GM19372 (cell line): ENCODE results near the gene PIK3CD.
"Not testable (repeated sequence)": the region's sequence is repeated elsewhere in the genome, so short reads cannot be mapped to it uniquely, and the experiment has no call there.

Source experiments
- ATAC-seq: cut with Tn5 transposase; IDR thresholded peaks from one replicate; pipeline ENCODE4 v1.9.1; 2021; ENCODE audit warnings: mild to moderate bottlenecking, low read depth, moderate library complexity; ENCODE audit not compliant: unreplicated experiment

The PIK3CD gene

GRCh38 chr1:9730096-9730901 lies 78.8 kb downstream of the PIK3CD start:
- ATAC-seq: no peak

GRCh38 chr1:9731051-9731537 lies 79.6 kb downstream of the PIK3CD start:
- ATAC-seq: no peak

GRCh38 chr1:9731561-9731960 lies 80.0 kb downstream of the PIK3CD start:
- no peak for ATAC-seq

DNA sequence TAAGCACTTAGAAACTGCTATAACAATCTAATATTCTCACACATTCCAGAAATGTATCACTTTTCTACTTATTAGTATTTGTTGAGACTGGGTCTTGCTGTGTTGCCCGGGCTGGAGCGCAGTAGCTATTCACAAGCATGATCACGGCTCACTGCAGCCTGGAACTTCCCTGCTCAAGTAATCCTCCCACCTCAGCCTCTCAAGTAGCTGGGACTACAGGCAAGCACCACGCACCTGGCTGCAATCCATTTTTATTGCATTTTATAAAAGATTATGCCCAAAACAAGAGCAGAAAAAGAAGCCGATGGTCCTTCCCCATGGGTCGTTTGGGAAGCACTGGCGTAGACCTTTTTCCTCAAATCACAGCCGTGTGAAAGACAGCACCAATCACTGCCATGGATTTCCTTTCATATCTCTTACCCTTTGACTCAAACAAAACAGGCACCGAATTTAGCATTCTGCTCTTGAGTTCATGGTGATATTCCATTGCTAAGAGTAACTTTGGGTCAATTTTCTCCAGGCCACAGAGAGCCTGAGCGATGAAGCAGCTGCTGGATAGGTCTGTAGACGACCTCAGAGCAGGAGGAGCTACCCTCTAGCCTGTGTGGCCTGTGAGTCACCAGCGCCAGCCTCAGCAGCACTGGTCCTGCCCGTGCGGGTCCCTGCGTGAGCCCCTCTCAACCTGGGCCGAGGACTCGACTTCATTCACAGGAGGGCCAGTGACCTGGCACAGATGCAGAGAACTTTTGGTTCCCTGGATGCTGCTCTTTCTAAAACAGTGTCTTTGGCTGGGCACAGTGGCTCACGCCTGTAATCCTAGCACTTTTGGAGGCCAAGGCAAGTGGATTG lies 80.8 kb downstream of the PIK3CD start:
- ATAC-seq: no peak

GRCh38 chr1:9733160-9733789 lies 81.7 kb downstream of the PIK3CD start:
- ATAC-seq: no peak

- ATAC-seq: no peak
Measured at GRCh38 chr1:9735800-9736199, 84.3 kb downstream of the PIK3CD start.

- no peak for ATAC-seq
Measured at GRCh38 chr1:9736241-9736640, 84.7 kb downstream of the PIK3CD start.

GRCh38 chr1:9737057-9737456 lies 85.5 kb downstream of the PIK3CD start:
- ATAC-seq: no peak

GRCh38 chr1:9737671-9738070 lies 86.1 kb downstream of the PIK3CD start:
- no peak for ATAC-seq

DNA sequence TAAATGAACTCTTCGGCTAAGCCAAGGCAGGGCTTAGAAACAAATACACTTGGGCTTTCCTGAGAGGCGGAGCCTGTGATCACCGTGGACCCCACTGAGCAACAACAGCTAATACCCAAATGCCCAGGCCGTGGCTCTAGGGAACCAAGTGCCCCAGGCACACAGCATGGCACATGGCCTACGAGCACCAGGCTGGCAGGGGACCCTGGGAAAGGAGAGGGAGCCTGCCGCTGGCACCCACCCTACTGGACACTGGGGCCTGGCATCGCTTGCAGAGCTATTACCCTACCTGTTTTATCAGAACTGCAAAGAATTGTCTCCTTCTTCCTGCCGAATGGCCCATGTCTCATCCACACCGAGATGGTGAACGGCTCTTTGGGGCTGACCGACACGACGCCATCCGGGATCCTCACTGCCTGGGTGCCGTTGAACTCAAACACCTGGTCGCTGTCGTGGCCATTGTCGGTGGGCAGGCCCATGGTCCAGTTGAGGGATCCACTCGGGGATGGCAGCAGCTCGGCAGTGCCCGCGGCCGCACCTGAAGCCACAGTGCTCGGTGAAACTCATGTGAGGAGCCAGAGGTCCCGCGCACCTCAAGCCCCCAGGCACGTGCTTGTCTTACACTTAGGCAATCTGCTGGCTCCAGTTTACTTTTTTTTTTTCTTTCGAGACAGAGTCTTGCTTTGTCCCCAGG lies 92.7 kb downstream of the PIK3CD start:
- ATAC-seq: no peak

DNA sequence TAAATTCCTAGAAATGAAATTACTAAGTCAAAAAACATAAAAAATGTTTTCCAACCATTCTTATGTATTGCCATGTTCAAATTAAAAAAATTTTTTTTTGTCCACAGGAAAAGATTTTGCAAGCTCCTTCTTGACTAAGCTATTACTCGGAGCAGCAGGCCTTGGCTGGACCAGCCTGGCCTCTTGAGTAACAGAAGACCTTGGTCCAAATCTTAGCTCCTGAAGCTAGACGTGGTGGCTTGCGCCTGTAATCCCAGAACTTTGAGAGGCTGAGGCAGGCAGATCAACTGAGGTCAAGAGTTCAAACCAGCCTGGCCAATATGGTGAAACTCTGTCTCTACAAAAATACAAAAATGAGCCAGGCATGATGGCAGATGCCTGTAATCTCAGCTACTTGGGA lies 94.7 kb downstream of the PIK3CD start:
- no peak for ATAC-seq

GRCh38 chr1:9746651-9747050 lies 95.1 kb downstream of the PIK3CD start:
- no peak for ATAC-seq

- ATAC-seq: not testable (repeated sequence)
Measured at GRCh38 chr1:9748391-9748790, 96.9 kb downstream of the PIK3CD start.

DNA sequence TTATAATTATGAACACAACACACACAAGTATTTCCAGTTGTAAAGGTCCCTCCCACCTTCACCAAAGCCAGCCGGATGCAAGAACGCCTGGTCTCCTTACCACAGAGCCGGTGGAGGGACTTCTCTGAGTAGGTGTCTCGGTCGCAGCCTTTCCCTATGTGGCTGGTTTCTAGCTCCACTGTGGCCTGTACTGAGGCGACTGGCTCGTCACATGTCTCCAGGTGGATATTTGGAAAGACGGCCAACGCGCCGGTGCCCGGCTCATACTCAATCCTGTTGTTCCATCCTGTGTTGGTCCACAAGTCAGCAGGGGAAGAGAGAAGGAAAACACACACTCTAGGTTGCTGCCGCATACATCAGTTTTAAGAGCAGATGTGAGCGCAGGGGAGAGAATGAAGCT lies 97.8 kb downstream of the PIK3CD start:
- ATAC-seq: no peak

GRCh38 chr1:9751971-9752370 lies 100.4 kb downstream of the PIK3CD start:
- no peak for ATAC-seq

GRCh38 chr1:9753121-9753531 lies 101.6 kb downstream of the PIK3CD start:
- no peak for ATAC-seq

DNA sequence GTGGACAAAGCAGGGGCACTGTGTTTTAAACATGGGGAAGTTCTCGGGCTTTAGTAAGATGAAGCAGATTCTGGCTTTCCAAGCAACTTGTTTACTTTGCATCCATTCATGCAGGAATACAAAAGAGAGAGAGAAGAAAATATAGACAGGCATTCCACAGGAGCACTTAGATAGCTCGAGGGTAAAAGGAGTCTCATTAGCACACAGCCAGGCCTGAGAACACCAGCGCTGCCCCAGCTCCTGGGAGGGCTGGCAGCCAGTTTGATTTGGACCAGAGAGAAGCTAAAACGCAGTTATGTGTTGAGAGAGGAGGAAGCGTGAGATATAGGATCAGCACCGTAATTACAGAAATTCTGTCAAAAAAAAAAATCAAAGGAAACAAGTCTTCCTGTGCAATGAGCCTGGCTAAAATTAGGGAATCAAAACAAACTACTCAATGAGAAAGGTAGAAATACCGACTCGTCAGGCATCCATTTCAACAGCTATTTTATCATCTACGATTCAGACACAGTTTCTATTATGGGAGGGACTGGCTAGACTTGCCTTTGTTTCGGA lies 104.0 kb downstream of the PIK3CD start:
- no peak for ATAC-seq

GRCh38 chr1:9758559-9759121 lies 107.1 kb downstream of the PIK3CD start:
- no peak for ATAC-seq

DNA sequence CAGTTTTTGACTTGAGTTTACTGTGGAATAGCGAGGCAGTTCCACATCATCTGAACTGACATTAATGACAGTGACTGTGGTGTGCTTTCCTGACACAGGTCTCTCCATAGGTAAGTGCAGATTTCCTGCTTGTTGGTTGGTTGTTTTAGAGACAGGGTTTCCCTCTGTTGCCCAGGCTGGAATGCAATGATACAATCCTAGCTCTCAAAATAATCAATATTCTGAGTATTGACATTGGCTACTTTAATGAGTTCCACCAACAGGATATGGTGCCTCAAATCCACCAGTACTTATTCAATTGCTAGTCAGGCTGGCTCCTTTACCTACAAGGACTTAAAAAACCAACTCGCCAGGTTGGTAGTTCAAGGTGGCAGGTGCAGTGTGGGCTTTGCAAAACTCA lies 108.4 kb downstream of the PIK3CD start:
- ATAC-seq: no peak

- no peak for ATAC-seq
Measured at GRCh38 chr1:9760824-9761223, 109.3 kb downstream of the PIK3CD start.
